ENCODE data around the gene OR11L1. TPM values are rescaled to one million over a fixed set of nuclear protein-coding genes. Genes with fewer than 3 reads are reported as not detected.
A peak's percentile ranks its signal among the peaks of the same experiment; 100 is the strongest.

Gene OR11L1
- total RNA-seq, 4 donors from 2014 or later: not detected

DNA sequence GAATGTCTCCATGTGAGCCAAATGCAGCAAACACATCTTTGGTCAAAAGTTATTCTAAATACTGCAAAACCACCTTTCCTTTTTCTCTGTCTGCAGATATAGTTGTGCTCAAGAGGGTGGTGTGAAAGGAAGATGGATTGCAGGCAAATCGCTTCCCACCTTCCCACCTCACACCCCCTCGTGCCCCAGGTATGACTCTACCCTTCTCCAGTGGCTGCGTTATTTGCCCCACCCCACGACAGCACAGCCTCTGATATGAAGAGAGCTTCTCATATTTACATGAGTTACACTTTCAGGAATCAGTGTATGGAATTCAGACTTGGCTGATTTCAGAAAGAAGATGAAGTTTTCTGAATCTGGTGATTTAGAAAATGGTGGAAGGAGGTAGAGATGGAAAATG is 21.1 kb upstream of the OR11L1 start:
- no peak overlapping the region for H3K4me3 ChIP-seq
- H3K9me3 ChIP-seq: peaks cover 0 to 2% (median 0%) of the 10 kb centered on the region in 4 donors
- TF ChIP-seq, protein P1, sequence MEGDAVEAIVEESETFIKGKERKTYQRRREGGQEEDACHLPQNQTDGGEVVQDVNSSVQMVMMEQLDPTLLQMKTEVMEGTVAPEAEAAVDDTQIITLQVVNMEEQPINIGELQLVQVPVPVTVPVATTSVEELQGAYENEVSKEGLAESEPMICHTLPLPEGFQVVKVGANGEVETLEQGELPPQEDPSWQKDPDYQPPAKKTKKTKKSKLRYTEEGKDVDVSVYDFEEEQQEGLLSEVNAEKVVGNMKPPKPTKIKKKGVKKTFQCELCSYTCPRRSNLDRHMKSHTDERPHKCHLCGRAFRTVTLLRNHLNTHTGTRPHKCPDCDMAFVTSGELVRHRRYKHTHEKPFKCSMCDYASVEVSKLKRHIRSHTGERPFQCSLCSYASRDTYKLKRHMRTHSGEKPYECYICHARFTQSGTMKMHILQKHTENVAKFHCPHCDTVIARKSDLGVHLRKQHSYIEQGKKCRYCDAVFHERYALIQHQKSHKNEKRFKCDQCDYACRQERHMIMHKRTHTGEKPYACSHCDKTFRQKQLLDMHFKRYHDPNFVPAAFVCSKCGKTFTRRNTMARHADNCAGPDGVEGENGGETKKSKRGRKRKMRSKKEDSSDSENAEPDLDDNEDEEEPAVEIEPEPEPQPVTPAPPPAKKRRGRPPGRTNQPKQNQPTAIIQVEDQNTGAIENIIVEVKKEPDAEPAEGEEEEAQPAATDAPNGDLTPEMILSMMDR (IDR thresholded peaks at IDR 0.05): no peak
- no peak for TF ChIP-seq POLR2A (IDR thresholded peaks at IDR 0.05)
- no peaks in the 10 kb centered on the region for H3K4me1 ChIP-seq
- no peaks in the 10 kb centered on the region for H3K27me3 ChIP-seq
- no peaks in the 10 kb centered on the region for H3K36me3 ChIP-seq
- no peak overlapping the region for H3K27ac ChIP-seq
- no peak for DNase-seq

DNA sequence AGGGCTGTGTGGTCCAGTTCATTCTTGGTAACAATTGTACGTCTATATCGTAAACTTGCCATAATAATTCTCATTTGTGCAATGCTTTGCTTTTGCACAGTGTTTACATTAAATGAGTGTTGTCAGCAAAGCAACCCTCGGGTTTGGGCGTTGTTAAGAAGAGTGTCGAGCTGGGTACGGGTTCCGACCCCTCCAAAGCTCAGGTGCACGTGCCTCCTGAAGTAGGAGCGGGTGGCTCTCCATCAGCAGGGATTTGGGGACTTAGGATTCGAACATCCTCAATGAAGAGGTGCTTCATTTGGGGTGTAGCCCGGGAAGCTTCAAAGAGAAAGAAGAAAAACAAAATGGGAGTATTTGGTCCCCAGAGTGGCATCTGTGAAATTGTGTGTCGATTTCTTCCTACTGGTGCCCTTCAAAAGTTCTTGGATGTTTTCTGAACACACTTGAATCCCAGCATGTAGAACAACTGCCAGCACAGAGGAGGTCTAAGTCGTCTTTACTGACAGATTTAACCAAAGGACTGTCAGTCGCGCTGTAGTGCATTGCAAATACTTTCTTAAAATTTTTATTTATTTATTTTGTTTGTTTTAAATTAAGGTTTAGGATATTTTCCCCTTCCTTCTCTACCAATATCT is 16.4 kb upstream of the OR11L1 start:
- H3K4me3 ChIP-seq: peak overlapping the region in 3 of 4 donors; percentile 39 to 85 (median 43)
- peak overlapping the region in 1 of 4 donors; percentile 87 for H3K27ac ChIP-seq

DNA sequence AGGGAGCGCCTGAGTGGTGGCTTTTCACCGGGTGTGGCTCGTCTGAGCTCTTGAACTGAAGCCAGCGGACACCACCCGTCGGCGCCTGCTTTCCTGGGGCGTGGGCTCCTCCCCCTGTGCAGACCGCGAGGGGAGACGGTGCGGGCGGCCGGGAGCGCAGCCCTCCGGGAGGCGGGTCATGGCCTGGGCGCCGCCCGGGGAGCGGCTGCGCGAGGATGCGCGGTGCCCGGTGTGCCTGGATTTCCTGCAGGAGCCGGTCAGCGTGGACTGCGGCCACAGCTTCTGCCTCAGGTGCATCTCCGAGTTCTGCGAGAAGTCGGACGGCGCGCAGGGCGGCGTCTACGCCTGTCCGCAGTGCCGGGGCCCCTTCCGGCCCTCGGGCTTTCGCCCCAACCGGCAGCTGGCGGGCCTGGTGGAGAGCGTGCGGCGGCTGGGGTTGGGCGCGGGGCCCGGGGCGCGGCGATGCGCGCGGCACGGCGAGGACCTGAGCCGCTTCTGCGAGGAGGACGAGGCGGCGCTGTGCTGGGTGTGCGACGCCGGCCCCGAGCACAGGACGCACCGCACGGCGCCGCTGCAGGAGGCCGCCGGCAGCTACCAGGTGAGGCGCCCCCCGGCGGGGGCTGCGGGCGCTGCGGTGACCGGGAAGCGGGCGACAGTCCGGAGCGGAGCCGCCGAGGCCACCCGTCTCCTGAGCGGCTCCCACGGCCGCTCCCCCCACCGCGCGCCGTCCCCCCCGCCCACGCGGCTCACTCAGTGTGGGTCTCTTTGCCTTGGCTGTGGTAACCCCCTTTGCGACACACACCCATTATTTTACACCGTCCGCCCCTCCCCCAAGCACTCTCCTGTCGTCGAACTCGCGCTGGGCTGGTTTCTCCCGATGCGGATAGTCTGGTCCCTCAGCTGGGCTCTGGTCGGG is 15.6 kb upstream of the OR11L1 start, which contains the start of gene TRIM58:
TSS of gene TRIM58 (plus strand) at position 119 of the 916 bp plus-strand sequence. CDS start at position 179, 60 bp downstream.
- H3K27me3 ChIP-seq: no peaks in the 10 kb centered on the region
- no peaks in the 10 kb centered on the region for H3K36me3 ChIP-seq
- DNase-seq: peak in 1 of 3 donors; percentile 82
- H3K27ac ChIP-seq: peak within 1 kb of the TSS in 2 of 4 donors; percentile 17 to 87
- TF ChIP-seq, protein P1 (IDR thresholded peaks at IDR 0.05): peak in 1 of 6 experiments; percentile 51
- TF ChIP-seq POLR2A (IDR thresholded peaks at IDR 0.05): peak in 1 of 2 donors; percentile 21
- peak within 1 kb of the TSS; percentile 17 to 85 (median 41) for H3K4me3 ChIP-seq
- peaks cover 0 to 2% (median 0%) of the 10 kb centered on the region in 4 donors for H3K9me3 ChIP-seq
- no peaks in the 10 kb centered on the region for H3K4me1 ChIP-seq

More for the DNA sequence above, 16.4 kb upstream of the OR11L1 start:
- no peaks in the 10 kb centered on the region for H3K4me1 ChIP-seq
- peaks cover 0 to 2% (median 0%) of the 10 kb centered on the region in 4 donors for H3K9me3 ChIP-seq
- H3K36me3 ChIP-seq: no peaks in the 10 kb centered on the region
- TF ChIP-seq, protein P1 (IDR thresholded peaks at IDR 0.05): no peak
- TF ChIP-seq POLR2A (IDR thresholded peaks at IDR 0.05): no peak
- H3K27me3 ChIP-seq: no peaks in the 10 kb centered on the region
- DNase-seq: no peak

DNA sequence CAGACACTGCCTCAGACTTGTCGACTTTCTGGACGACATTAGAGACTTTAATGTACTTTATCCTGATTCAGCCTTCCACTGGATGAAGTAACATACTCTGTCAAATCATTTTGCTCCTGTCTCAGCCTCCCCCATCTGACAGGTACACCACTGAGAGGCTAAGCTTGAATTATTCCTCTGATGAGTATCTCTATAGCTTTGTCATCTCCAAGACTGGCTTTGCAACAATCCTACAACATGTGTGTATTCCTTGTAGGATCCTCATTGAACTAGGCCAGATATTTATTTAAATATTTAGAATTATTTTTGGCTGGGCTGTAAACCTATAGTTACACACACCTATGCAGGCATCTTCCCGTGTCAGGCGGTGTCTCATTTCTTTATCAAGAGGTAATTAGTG is 14.2 kb upstream of the OR11L1 start:
- DNase-seq: no peak
- no peaks in the 10 kb centered on the region for H3K4me1 ChIP-seq
- no peaks in the 10 kb centered on the region for H3K9me3 ChIP-seq
- no peaks in the 10 kb centered on the region for H3K27me3 ChIP-seq
- no peak overlapping the region for H3K27ac ChIP-seq
- H3K36me3 ChIP-seq: no peaks in the 10 kb centered on the region
- TF ChIP-seq, protein P1 (IDR thresholded peaks at IDR 0.05): no peak
- no peak for TF ChIP-seq POLR2A (IDR thresholded peaks at IDR 0.05)
- no peak overlapping the region for H3K4me3 ChIP-seq

DNA sequence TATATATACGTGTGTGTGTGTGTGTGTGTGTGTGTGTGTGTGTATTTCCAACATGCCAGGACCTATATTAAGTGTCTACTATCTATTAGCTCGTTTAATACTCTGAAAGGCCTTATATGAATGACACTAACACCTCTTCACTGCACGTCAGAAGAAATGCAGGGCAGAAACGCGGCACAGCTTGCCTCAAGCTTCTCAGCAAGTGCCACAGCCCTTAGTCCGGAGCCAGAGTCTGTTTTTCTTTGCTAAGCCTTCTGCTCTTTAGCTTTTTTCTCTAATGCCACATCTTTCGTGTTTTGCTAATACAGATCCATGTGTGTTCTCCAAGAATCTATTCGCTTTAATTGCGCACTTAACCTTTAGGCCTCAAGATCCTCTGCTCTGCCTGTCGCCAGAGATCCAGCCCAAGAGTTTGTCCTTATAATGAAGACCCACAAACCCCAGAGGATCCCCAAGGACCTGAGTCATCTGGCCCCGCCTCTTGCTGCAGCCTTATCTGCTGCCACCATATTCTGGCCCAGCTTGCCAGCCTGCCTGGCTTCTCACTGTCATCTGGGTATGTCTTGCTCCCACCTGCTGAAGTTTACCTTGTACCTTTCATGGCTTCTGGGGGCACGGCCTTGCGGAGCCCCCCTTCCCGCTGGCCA is 13.3 kb upstream of the OR11L1 start:
- DNase-seq: no peak
- H3K27me3 ChIP-seq: no peaks in the 10 kb centered on the region
- TF ChIP-seq, protein P1 (IDR thresholded peaks at IDR 0.05): no peak
- no peak for TF ChIP-seq POLR2A (IDR thresholded peaks at IDR 0.05)
- no peak overlapping the region for H3K4me3 ChIP-seq
- no peaks in the 10 kb centered on the region for H3K4me1 ChIP-seq
- H3K36me3 ChIP-seq: no peaks in the 10 kb centered on the region
- H3K27ac ChIP-seq: no peak overlapping the region
- no peaks in the 10 kb centered on the region for H3K9me3 ChIP-seq

Data from Peyer's patch (tissue), 4 donors.